DMS153 (cell line): ENCODE data around the gene NFATC1.

Experiments
- DNase-seq: peaks from one replicate; lab custom pipeline; 2025; lab: John Stamatoyannopoulos, UW

Gene NFATC1

DNA sequence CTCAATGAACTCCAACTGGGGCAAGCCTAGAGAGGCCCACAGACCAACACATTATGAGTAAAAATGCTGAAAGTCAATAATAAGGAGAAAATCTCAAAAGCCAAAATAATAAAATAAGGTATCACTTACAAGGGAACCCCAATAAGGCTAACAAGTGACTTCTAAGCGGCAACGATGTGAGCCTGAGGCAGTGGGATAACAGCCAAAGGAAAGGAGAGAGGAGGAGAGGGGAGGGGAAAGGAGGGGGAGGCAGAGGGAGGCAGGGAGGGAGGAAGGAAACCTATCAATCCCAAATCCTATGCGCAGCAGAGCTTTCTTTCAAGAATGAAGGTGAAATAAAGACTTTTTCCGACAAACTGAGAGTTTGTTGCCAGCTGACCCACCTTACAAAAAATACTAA is 6.0 kb upstream of the NFATC1 start:
- no peak for DNase-seq

DNA sequence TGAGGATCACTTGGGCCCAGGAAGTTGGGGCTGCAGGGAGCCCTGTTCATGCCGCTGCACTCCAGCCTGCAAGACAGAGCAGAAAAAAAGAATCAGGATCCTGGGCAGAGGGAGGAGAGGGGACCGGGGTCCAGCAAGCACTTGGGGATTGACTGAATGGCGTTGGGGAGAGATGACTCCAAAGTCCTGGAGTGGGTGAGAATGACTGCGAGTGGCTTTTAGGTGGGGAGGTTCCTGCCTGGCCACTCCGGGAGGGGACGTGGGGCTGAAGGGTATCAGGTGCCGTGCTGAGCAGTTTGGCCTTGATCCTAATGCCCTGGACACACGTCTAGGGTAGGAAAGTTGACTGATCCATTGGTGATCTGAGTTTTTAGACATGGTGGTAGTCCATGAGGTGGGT is 3.5 kb upstream of the NFATC1 start:
- no peak for DNase-seq

DNA sequence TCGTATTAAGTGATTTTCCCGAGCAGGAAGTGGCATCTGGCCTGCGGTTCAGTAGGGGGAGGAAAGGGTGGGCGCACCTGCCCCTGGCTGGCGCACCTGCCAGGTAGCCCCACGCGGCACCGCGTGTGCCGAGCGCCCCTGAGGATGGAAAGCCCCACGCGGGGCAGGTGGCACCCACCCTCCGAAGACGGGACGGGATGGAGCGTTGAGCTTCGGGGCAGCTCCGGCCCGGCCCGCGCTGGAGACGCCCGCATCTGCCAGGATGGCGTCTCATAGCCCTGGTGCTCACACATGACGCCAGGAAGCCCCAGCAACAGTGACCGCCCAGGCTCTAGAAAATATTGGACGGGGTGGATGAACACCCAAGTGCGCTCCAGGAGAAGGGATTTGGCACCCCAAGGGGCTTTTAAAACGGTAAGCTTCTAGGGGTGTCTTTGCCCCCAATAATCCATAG is 2.5 kb upstream of the NFATC1 start:
- no peak for DNase-seq

DNA sequence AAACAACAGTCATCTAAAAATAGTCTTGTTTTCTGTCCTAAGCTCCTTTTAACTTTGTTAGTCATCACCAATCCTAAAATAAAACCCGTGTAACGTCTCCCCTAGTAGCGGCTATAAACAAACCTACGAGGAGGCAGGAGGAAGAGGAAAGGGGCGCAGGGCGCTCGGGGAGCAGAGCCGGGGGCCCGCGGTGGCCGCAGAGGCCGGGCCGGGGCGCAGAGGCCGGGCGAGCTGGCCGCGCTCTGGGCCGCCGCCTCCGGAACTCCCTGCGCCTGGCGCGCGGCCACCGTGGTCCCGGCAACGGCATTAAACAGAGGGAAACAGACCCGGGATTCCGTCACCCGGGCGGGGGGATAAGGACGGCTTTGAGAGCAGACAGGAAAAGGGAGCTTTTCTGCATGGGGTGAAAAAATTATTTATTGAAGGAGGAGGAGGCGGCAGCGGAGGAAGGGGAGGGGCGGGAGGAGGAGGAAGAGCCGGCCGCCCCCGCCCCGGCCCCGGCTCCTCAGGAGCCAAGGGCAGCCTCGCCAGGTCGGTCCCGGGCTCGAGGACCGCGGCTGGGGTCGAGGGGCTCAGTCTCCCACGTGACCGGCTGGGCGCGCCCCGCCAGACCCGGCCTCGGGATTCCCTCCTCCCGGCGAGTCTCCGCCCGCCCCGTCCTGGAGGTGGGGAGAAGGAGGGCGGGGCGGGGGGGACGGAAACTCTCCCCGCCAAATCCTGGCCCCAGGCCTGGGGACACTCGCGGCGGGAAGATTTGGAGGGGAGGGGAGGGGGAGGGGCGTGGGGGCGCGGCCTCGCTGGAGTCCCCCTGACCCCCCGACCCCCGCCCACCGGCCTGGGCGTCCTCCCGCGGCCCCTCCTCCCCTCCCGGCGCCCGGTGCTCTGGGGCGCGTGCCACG is 1.8 kb upstream of the NFATC1 start:
- DNase-seq = peak; percentile 59

DNA sequence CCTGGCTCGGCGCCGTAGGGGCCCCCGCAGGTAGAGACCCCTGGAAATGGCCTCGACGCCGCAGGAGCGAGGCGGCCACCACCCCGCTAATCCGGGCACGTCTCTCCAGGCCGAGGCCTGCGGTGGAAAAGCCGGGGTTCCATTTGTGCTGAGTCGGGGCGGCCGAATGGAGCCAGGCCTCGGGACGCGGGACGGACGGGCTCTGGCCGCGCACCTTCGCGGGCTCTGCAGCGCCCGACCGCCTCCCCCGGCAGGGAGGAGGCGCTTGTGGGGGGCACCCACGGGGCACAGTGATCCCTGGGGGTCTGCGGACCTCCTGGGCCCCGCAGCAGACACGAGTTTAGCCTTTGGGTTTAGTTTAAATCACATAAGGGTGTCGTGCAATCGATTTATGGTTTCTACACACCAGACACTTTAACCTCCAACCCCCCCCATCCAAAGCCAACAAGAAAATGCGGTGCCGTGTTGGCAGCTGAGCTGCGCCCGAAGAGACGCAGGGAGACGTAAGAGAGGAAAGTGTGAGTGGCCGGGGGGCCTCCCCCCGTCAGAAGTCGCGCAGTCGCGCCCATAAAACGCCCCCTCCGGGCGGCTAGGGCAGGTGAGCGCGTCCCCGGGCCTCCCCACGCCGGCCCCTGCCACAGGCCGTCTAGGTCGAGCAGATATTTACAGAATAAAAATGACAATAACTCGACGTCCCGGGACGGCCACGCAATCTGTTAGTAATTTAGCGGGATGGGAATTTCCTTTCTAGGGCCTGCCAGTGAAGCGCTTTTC is 1.0 kb upstream of the NFATC1 start:
- DNase-seq = no peak

DNA sequence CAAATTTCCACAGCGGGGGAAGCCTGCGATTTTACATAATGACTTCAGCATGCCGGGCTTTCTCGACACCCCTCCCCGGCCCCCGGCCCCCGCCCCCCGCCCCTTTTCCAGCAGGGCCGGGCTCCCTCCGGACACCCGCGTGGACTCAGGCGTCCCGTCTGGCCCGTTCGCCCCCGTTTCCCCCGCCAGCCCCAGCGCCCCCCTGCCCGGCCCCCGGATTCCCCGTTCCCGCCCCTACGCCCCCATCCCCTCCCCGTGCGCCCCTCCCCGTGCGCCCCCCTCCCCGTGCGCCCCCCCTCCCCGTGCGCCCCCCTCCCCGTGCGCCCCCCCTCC is 456 bp upstream of the NFATC1 start:
- DNase-seq = no peak

DNA sequence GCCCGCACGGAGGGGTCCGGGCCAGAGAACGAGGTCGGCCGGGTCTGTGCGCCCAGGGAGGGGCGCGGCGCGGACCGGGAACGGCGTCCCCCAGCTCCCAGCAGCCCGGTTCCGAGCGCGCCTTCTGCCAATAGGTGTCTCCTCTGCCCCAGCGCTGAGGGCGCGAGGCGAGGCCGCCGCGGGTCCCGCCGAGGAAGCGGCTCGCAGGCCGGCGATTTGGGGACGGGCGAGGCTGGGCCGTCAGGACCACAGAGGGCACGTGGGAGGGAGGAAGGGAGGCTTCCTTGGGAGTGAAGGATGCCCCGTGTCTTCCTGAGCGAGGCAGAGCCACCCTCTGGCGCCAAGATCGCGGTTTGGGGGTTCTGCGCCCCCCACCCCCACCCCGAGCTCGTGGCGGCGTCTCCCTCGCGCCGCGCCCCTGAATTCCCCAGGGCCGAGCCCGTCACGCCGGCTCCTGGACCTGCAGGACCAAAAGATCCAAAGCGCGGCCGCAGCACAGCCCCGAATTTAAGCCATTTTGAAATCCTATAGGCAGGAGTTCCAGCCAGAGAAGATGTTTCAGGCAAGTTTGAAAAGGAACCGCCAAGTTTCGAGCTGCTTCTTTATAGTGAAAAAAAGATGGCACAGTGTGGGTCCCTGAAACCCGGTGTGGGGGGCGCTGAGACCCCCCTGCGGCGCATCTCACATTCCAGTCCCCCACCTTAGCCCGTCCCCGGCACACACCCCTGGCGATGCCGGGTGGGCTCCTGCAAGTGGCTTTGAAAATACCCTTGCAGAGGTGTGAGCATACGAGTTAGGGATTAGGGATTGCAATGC is 909 bp downstream of the NFATC1 start:
- DNase-seq = no peak

DNA sequence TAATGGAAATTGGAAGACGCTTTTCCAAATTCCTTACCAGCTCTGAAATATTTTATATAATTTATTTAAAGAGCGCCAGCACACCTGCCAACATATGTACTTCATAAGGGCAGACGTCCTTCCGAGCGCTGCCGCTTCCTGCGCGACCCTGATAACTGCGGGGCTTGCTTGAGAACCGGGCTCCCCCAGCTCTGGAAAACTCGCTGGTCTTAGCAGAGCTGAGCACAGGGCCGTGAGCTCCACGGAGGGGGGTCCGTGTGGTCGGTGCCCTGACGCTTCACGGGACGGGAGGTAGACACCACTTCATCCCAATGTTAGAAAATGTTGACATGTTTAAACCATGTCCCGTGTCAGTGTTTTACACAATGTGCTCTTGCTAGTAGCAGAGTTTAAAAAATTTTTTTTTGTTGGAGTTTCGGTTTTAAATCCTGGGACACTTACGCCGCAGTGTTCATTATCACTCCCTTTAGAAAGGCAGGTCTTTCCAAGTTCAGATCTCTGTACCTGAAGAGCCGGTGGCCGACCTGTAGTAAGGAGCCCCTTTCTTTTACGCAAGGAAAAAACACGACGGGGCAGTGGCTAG is 1.6 kb downstream of the NFATC1 start:
- no peak for DNase-seq

DNA sequence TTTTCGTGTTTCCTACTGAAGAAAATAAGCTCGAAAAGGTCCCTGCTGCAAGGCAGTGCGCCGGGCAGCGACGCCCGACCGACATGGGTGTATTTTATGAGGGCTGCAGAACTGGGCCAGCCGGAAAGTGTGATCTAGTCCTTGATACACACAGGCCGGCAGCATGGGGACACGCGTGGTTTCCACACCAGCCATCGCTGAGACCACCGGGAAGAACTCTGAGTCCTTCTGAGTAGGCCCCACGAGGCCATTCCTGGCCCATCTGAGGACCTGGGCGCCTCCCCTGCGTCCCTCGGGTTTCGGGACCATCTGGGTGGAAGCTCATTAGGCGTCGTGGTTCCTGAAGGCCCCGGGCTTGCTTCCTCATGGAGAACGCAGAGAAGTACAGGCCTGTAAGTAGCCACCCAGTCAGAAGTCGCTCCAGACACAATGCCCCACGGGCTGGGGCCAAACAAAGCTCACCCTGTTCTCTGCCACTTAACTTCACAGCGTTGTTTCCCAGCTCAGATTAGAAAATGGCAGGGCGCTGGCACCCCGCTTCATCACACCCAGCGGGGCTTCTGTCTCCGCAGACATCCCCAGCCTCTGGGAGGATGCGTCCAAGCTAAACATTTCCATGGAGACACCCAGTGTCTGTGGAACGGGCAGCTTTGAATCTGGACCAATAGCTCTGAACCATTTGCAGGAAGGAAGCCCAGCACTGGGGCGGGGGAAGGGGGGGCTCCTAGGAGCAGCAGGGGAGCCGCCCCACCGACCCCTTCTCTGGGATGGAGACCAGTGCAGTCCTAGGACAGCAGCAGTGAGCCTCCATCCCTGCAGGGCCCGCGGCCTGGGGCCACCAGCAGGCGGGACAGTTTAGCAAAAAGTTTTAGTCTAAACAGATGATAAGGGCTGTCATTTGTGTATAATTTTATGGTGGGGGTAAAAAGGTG is 2.4 kb downstream of the NFATC1 start:
- DNase-seq = no peak

DNA sequence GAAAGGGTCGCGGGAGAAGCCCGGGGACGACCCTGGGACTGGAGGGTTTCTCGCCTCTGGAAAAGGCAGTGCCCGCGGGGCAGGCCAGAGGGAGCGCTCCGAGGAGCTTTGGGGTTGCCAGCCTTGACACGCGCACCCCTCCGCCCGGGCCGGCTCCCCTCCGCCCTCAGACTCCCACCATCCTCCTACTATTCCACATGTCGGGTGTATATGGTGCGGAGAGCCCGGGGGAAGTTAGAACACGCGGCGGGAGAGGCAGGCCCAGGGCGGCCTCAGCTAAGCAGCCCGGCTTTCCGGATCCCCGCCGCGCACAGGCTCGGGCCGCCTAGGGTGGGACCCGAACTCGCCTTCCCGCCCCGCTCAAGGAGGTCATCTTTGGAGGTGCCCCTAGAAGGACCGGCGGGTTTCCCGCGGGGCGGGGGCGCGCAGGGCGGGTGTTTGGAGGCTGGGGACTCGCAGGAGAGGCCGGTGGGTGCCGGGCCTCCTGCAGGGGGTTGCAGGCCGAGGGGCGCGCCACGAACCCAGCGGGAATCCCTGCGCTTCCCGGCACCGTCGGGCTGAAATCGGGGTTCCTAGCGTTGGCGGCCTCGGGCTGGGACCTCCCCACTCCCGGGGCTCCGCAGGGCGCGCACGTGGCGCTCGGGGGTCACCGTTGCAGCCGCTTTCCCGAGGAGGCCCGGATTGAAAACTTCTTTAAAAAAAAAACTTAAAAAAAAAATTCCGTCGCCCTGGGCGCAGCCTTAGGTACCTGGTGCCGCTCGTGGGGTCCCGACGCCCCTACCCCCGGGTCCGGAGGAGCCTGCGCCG is 3.7 kb downstream of the NFATC1 start:
- DNase-seq = no peak

DNA sequence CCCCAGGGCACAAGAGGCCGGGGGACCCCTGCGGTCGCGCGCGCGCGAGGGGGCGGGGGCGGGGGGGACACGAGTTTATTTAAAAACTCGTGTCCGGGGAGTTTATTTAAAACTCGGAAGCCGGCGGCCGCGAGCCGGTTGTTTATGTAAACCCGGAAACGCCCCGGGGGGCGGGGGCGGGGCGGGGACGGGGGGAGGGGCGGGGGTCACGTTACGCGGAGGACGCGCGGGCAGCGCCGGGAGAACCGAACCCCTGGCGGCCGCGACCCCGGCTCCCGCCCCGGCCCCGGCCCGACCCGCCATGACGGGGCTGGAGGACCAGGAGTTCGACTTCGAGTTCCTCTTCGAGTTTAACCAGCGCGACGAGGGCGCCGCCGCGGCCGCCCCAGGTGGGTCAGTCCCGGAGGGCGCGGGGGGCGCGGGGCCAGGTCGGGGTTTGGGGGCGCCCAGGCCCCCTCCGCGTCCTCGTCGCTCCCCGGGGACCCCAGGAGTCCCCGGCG is 4.4 kb downstream of the NFATC1 start:
- DNase-seq = no peak

DNA sequence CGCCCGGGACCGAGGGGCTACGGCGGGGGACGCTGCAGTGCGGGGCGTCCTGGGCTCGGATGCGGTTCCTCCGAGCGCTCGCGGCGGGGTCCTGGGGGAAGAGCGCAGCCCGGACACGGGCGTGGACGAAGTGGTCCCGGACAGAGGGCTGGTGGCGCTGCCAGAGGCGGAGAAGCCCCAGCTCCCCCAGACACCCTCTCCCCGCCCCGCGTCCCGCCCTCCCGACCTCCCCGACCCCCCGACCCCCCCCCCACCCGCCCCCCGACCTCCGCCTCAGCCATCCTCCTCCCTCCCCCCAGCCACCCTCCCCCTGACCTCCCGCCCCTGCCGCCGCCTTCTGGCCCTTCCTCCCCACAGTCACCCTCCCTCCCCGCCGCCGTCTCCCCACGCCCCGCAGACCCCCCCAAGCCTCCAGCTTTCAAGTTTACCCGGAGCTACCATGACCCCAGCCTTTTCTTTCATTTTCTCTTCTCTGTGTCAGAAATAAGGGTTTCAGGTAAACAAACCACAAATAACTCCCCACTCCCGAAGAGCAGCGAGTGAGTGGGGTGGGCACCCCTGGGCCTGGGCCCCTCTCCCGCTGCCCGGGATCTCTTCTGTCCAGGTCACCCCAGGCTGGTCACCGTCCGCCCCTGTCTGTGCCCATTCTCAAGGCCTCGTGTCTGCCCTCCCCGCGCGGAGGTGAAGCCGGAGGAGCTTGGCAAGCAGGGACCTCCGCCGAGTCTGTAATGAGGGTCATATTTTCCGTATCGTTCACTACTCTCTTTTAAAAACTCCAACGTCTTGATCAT is 5.1 kb downstream of the NFATC1 start:
- DNase-seq = no peak

DNA sequence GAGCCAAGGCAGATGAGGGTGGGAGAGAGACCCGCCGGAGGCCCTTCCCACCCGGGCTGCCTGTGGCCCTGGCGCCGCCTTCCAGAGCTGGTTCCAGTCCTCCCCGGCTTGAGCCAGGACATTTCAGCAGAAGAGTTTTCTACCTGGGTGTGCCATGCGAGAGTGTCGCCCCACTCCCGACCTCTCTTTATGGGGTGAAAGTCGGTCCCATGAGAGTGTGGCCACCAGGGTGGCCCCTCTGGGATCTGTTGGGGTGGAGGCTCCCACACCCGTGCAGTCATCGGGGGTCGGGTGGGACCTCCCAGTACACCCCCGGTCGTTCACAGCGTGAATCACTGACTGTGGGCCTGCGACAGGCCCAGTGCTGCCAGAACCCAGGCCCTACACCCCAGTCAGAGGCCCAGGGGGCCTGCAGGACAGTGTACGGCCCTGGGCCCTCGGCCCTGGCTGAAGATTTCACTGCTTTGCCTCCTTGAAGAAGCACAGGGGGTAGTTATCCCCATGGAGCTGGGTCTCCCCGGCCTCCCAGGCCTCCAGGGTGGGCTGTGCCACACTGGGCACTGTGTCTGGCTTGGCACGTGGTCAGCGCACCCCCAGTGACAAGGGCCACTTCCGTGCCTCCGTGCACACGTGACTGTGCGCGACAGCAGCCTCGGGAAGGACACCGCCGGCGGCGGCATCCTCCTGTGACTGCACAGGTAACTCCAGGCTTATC is 5.9 kb downstream of the NFATC1 start:
- DNase-seq = no peak

DNA sequence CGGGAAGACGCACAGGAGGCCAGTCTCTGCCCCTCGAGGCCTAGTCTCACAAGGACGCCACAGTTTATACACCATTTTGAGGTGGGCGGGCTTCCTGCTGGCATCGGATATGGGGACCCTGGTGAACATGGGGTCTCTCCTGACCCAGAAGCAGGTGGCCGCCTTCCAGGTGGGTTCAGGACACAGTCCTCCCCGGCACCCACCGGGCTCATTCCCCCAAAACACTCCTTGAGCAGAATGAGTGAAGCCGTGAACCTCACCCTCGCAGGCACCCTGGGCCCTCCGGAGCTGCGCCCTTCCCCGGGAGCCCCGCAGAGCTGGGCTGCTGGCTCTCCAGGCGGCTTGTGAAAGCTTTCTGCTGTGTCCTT is 6.5 kb downstream of the NFATC1 start:
- no peak for DNase-seq

DNA sequence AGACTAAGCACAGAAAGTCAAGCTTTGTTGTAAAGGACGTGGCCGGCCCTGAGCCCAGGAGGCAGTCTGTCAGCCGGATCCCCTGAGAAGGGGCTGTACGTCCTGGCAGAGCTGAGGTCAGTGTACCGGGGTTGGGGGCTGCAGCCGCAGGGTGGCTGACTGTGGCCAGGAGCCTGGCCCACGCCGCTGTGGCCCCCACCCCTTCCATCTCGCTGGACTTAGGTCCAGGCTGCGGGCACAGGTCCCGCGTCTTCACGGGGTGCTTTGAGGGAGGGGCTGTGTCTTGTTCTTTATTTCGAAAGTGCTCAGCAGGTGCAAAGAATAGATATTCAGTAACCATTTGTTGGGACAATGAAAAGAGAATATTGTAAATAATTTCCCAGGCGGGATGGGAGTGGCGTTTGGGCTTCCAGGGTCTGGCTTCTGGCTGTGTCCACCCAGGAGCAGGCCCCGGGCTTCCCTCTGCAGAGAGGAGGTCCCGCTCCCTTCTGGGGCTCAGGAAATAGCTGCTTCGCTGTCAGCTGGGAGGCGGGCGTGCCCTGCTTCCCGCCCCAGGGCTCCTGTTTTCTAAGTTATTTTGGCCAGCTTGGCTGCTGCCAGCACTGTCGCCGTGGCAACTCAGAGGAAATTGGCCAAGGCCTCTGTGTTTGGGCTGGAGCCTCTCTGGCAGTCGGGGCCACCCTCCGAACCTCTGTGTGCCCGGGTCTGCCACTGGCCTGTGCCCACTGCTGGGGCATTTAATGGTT is 7.4 kb downstream of the NFATC1 start:
- DNase-seq = no peak

DNA sequence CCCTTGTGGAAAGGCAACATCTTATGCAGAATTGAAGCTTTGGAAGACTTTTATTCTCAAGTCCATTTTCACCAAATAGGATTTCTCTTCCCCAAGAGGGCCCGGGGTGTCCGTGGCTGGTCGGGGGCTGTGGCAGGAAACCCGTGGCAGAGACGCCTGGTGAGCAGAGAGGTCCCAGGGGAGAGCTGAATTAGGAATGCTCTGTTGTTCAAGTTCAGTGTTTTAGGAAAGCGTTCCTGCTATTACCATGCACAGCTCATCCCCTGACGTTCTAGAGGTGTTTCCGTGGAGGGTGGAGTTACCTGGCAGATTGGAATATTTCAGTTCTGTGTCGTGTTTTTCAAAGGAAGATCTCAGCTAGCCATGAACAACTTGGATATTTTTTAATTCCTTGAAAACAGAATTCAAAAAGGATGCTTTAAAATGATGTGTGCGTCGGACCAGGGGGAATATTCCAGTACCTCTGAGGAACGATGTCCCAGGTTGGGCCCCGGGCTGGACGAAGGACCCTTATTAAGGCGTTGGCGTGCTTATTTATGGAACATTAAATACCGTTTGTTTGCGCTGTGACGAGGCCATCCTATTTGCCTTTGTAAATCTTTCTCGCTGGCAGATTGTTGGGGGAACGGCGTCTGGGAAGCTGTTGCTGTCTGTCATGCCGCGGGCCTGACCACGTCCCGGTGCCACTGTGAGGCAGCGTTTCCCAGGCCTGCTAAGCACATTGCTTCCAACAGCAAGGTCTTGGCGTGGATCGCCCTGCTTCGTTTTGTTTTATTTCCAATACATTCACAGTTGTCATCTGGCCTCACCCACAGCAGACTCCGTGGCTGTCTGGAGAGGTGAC is 8.2 kb downstream of the NFATC1 start:
- no peak for DNase-seq

DNA sequence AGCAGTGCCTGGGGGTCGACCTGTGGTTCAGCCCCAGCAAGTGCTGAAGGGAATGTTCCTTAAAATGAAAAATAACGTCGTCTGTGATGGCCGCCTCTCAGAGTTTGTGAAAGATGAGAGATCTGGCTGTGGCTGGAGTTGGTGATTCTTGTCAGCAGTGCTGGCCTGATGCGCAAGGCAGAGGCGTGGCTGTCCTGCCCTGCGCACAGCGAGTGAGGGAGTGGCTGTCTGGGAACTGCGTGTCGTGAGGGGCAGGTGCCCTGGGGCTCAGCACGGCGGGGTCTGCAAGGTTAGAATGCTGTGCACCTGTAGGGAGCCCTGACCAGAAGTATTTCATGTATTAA is 8.8 kb downstream of the NFATC1 start:
- DNase-seq = no peak
